RWPE1 (cell line): ENCODE data around the gene MDH1.

ENCODE experiments used
- CTCF ChIA-PET: fragments of 350-600 bp; sonication (Branson Sonifier 250); formaldehyde crosslinking; extraction: SDS; loops from one replicate; lab custom pipeline; 2021; lab: Yijun Ruan, JAX
- POLR2A ChIA-PET: fragments of 400-600 bp; formaldehyde crosslinking; extraction: SDS; loops from one replicate; lab custom pipeline; 2020; ENCODE audit warnings: antibody characterized with exemption; ENCODE audit not compliant: low non-redundant PET; lab: Yijun Ruan, JAX
- DNase-seq: peaks from one replicate; pipeline ENCODE4 v3.0.0; 2012; ENCODE audit warnings: low spot score
- H3K27ac ChIP-seq: fragments of 450-650 bp; 2 replicates; pipeline ENCODE4 v1.5.1; 2017
- CTCF ChIP-seq: fragments of 450-650 bp; conservative IDR thresholded peaks from 2 replicates; pipeline ENCODE4 v1.5.1; 2017; ENCODE audit warnings: low read depth, mild to moderate bottlenecking

Gene MDH1

GRCh38 chr2:63628403-63628942, 39.7 kb downstream of the MDH1 start:
- POLR2A ChIA-PET, result no interaction called here
- CTCF ChIA-PET, result interaction anchor here (0.7 kb wide), 1 partner anchor 70 kb away, joined by 3 read pairs; no protein-coding TSS in a partner anchor

GRCh38 chr2:63631501-63631900, 42.7 kb downstream of the MDH1 start:
- CTCF ChIA-PET, result interaction anchor here (0.6 kb wide), 1 partner anchor 229 kb away, joined by 4 read pairs; no protein-coding TSS in a partner anchor
- POLR2A ChIA-PET, result no interaction called here
- no peak for TF ChIP-seq CTCF
- H3K27ac ChIP-seq, result no peak overlapping the region
- no peak for DNase-seq

More at GRCh38 chr2:63628403-63628942, 39.7 kb downstream of the MDH1 start:
- DNase-seq, result no peak
- H3K27ac ChIP-seq, result no peak overlapping the region
- TF ChIP-seq CTCF, result no peak

- no peak for TF ChIP-seq CTCF
- POLR2A ChIA-PET, result no interaction called here
- CTCF ChIA-PET, result no interaction called here
Observed at GRCh38 chr2:63632382-63632781, 43.6 kb downstream of the MDH1 start.

DNA sequence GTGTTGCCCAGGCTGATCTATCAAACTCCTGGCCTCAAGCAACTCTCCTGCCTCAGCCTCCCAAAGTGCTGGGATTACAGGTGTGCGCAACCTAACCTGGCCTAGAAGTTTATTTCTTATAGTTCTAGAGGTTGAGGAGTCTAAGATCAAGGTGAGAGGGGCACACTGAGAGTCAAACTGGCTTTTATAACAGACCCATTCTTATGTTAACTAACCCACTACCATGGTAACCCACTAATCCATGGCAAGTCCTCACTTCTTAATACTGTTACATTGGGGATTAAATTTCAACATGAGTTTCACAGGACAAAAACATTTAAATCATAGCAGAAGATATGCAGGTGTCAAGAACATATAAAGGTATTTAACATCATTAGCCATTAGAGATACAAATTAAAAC, 50.6 kb downstream of the MDH1 start:
- DNase-seq, result no peak
- no peak overlapping the region for H3K27ac ChIP-seq
- ChIA-PET CTCF (no interaction called here), POLR2A (no interaction called here)
- TF ChIP-seq CTCF, result no peak

More at GRCh38 chr2:63632382-63632781, 43.6 kb downstream of the MDH1 start:
- no peak for DNase-seq
- no peak overlapping the region for H3K27ac ChIP-seq

- no peak for DNase-seq
- TF ChIP-seq CTCF, result no peak
- CTCF ChIA-PET, result no interaction called here
- H3K27ac ChIP-seq, result no peak overlapping the region
- POLR2A ChIA-PET, result no interaction called here
Observed at GRCh38 chr2:63642946-63643345, 54.2 kb downstream of the MDH1 start.

- TF ChIP-seq CTCF, result no peak
- DNase-seq, result no peak
- ChIA-PET POLR2A (no interaction called here), CTCF (no interaction called here)
- no peak overlapping the region for H3K27ac ChIP-seq
Observed at GRCh38 chr2:63643486-63643885, 54.7 kb downstream of the MDH1 start.
